Endothelial cell (in vitro differentiated cells): Measurements from ENCODE around the gene DDX51. TPM values are rescaled to one million over a fixed set of nuclear protein-coding genes. Genes with fewer than 3 reads are reported as not detected.

Experiments
- DNase-seq: peaks from one replicate; pipeline ENCODE4 v3.0.0; 2021; ENCODE audit warnings: low spot score
- H3K27ac Mint-ChIP-seq: one replicate; pipeline ENCODE4 v1.8.0; 2021; ENCODE audit warnings: mixed read lengths, inconsistent platforms; ENCODE audit not compliant: unreplicated experiment
- H3K27me3 Mint-ChIP-seq: one replicate; pipeline ENCODE4 v1.8.0; 2021; ENCODE audit warnings: mild to moderate bottlenecking, moderate library complexity, mixed read lengths, inconsistent platforms; ENCODE audit not compliant: unreplicated experiment
- H3K36me3 Mint-ChIP-seq: one replicate; pipeline ENCODE4 v1.8.0; 2021; ENCODE audit warnings: mild to moderate bottlenecking, low read depth, mixed read lengths, inconsistent platforms; ENCODE audit not compliant: unreplicated experiment
- H3K4me1 Mint-ChIP-seq: one replicate; pipeline ENCODE4 v1.8.0; 2021; ENCODE audit warnings: mild to moderate bottlenecking, mixed read lengths, inconsistent platforms; ENCODE audit not compliant: unreplicated experiment
- H3K4me3 Mint-ChIP-seq: one replicate; pipeline ENCODE4 v1.8.0; 2021; ENCODE audit warnings: mild to moderate bottlenecking, mixed read lengths, inconsistent platforms; ENCODE audit not compliant: unreplicated experiment
- H3K9me3 Mint-ChIP-seq: one replicate; pipeline ENCODE4 v1.8.0; 2021; ENCODE audit warnings: mixed read lengths, inconsistent platforms; ENCODE audit not compliant: unreplicated experiment
- total RNA-seq: library from RNA; stranded (reverse); fragmentation: NEBNext Ultra II Directional; extraction: Animal tissue kit (Norgen Biotek cat#: 25700); gene quantifications from one replicate; pipeline ENCODE4 v1.2.1, GENCODE V29; 2021; ENCODE audit not compliant: unreplicated experiment
- TF ChIP-seq, protein P1 (sequence below): fragments of 200-600 bp; sonication (generic); IDR thresholded peaks from one replicate; pipeline ENCODE4 v1.5.0; 2021; ENCODE audit warnings: antibody characterized with exemption; ENCODE audit not compliant: unreplicated experiment

Gene DDX51
- total RNA-seq, 1 donor from 2014 or later, result 16.1 TPM

DNA sequence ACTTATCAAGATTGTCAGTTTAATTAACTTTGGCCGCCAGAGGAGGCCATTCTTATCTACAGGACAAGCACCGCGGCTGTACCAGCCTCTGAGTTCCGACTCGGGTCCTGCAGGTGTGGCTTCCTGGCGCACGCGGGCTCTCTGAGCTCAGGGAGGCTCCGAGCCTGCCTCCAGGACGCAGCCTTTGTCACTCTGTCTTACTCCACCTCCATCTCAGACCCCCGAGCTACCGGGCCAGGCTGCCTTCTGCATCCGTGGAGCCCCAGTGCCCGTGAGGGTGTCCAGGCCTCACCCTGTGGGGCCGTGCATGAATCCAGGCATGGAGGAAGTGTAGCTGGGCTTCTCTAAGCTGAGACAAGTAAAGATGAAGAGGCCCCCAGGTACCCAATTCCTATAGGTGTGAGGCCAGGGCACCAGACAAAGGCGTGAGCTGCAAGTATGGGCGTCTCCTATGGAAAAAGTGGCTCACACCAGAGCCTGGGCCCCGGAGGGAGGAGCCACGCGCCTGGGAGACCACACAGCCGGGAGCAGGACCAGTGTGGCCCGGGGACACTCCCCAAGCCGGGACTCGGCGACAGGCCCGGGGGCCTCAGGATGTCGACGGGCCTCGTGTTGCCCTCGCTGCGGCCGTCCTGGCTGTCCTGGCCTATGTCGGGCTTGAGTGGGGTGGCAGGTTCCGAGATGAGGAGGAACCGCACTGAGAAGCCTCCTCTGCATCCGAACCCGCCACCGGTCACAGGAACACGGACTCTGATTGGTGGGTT lies 42.9 kb upstream of the DDX51 start:
- no peaks in the 10 kb centered on the region for H3K36me3 Mint-ChIP-seq
- no peaks in the 10 kb centered on the region for H3K9me3 Mint-ChIP-seq
- H3K27me3 Mint-ChIP-seq, result peaks cover 13% of the 10 kb centered on the region
- no peak for DNase-seq
- H3K4me1 Mint-ChIP-seq, result peaks cover 7% of the 10 kb centered on the region
- H3K4me3 Mint-ChIP-seq, result no peak overlapping the region
- TF ChIP-seq, protein P1, sequence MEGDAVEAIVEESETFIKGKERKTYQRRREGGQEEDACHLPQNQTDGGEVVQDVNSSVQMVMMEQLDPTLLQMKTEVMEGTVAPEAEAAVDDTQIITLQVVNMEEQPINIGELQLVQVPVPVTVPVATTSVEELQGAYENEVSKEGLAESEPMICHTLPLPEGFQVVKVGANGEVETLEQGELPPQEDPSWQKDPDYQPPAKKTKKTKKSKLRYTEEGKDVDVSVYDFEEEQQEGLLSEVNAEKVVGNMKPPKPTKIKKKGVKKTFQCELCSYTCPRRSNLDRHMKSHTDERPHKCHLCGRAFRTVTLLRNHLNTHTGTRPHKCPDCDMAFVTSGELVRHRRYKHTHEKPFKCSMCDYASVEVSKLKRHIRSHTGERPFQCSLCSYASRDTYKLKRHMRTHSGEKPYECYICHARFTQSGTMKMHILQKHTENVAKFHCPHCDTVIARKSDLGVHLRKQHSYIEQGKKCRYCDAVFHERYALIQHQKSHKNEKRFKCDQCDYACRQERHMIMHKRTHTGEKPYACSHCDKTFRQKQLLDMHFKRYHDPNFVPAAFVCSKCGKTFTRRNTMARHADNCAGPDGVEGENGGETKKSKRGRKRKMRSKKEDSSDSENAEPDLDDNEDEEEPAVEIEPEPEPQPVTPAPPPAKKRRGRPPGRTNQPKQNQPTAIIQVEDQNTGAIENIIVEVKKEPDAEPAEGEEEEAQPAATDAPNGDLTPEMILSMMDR, result no peak
- no peak overlapping the region for H3K27ac Mint-ChIP-seq

DNA sequence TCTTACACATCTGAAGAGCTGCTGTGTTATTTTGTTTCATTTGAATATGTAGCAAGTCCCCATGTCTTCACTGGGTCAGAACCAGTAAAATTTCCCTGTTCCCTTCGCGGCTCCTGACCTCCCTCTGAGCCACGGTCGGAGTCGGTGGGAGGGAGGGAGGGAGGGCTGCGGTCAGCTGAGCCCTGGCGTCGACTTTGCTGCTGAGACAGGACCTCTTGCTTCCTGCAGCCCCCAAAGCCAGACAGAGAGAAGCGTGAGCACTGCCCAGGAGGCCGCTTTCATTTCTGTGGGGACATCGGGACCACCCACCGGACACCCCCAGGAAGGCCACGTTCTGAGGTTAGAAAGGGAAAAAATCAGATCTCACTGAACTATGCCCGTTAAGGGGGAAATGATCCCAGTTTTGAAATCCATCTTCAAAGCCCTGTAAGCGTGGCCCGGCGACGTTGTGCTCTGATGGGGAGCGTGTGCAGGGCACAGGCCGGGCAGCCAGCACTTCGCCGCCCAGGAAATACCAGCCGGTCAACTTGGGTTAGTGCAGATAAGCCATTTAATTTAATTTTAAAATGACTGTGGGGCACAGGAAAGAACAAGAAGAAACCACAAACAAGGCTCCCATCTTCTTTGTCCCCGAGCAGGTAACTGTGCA lies 42.2 kb upstream of the DDX51 start:
- Mint-ChIP-seq H3K27ac (no peak overlapping the region), H3K27me3 (peaks cover 14% of the 10 kb centered on the region), H3K36me3 (peaks cover 1% of the 10 kb centered on the region), H3K4me3 (no peak overlapping the region), H3K4me1 (peaks cover 7% of the 10 kb centered on the region), H3K9me3 (no peaks in the 10 kb centered on the region)
- TF ChIP-seq, protein P1, result no peak
- no peak for DNase-seq

DNA sequence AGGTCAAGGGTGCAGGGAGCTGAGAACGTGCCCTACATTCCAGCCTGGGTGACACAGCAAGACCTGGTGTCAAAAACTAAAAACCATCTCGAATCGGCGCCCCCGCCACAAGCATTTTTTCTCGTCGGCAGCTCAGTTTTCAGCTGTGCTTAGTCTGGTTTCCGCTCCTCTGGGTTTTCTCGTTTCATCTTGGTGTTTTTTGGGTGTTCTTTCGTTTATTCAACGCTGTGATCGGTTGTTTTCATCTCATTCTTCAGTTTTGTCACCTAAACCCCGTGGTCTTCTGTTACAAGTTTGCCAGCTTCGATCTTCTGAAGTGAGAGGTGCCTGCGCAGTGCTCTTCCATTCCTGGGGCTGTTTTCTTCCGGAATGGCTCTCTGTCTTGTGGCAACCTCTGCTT lies 41.6 kb upstream of the DDX51 start:
- H3K27me3 Mint-ChIP-seq, result peaks cover 13% of the 10 kb centered on the region
- peaks cover 6% of the 10 kb centered on the region for H3K36me3 Mint-ChIP-seq
- H3K4me3 Mint-ChIP-seq, result no peak overlapping the region
- DNase-seq, result no peak
- no peaks in the 10 kb centered on the region for H3K9me3 Mint-ChIP-seq
- peaks cover 7% of the 10 kb centered on the region for H3K4me1 Mint-ChIP-seq
- TF ChIP-seq, protein P1, result no peak
- no peak overlapping the region for H3K27ac Mint-ChIP-seq

DNA sequence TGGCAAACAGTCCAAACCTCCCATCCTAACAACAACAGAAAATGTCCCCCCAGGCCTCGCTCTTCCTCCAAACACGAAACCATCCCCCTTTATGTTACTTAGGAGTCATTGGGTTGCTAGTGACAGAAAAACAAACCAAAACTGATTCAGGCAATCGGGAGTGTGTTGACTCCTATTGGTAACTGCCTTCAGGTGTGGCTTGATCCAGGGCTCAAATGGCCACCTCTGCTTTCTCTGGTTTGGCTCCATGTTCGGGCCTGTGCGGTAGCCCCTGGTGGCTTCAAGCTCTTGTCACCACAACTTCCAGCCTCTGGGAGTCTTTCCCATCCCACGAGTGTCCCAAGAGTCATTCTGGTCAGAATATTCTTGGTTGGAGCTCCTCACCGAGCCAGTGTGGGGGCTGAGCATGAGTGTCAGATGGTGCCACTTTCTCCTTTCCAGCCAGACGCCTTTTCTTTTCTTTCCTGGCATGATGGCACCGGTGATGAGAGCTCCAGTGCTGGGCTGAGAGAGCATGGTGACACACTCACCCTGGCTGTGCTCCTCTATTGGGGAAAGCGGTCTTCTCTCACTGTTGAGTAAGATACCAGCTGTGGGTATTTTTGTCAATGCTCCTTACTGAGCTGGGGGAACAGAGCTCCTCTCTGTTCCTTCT lies 38.7 kb upstream of the DDX51 start:
- Mint-ChIP-seq H3K27me3 (peaks cover 9% of the 10 kb centered on the region), H3K4me1 (peaks cover 11% of the 10 kb centered on the region), H3K36me3 (peaks cover 6% of the 10 kb centered on the region), H3K4me3 (no peak overlapping the region), H3K9me3 (no peaks in the 10 kb centered on the region), H3K27ac (no peak overlapping the region)
- TF ChIP-seq, protein P1, result no peak
- DNase-seq, result no peak

DNA sequence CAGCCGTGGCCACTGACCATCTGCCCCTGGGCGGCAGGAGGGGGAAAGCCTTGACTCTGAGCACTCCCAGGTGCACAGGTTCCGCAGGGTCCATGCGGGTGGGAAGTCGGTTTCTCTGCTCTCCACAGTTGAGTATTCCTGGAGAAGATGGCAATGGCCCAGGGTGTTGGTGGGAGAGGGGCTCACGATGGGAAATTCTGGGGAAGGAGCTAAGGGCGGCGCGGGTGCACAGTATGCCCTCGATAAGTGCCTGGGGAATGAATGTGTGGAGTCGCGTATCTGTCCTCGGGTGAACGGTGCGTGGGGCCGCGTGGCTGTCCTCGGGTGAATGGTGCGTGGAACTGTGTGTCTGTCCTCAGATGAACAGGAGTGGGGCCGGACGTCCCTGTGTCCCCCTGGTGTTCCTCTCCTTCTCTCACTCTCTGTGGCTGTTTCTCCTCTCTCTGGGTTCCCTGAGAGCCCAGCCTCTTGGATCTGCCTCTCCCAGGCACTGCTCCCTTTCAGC lies 38.1 kb upstream of the DDX51 start:
- Mint-ChIP-seq H3K9me3 (no peaks in the 10 kb centered on the region), H3K36me3 (peaks cover 6% of the 10 kb centered on the region), H3K4me1 (peaks cover 11% of the 10 kb centered on the region), H3K27me3 (peaks cover 9% of the 10 kb centered on the region), H3K27ac (no peak overlapping the region), H3K4me3 (no peak overlapping the region)
- TF ChIP-seq, protein P1, result no peak
- no peak for DNase-seq
